Measurements from ENCODE around the gene GPD2.
A peak's percentile ranks its signal among the peaks of the same experiment; 100 is the strongest.

The GPD2 gene

DNA sequence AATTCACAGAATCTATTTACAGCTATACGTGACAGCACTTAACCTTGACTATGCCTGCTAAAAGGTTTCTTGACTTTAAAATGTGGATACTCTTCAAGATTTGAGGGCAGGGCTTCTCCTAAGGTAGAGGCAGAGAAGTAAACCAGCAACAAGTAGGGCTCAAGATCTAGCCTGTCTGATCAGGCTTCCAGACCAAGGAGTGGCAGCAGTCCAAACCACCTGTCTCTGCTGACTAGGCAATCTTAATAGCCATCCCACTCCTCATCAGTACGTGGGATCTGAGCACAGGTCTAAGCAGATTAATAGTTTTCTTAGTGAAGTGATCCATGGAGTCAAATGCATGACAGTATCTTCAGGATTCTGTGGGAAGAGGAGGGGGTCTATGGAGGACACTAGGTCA, 100.4 kb downstream of the GPD2 start:
- TF ChIP-seq PPARA (CRISPR knock-in tag; IDR thresholded peaks at IDR 0.05; ENCODE audit: borderline replicate concordance) (no peak), TCF4 (CRISPR knock-in tag; IDR thresholded peaks at IDR 0.05; ENCODE audit: borderline replicate concordance) (no peak), SNAI2 (CRISPR knock-in tag; IDR thresholded peaks at IDR 0.05) (no peak), GLIS3 (CRISPR knock-in tag; IDR thresholded peaks at IDR 0.05) (no peak), ZFP3 (CRISPR knock-in tag; IDR thresholded peaks at IDR 0.05) (no peak), ZNF8 (CRISPR knock-in tag; IDR thresholded peaks at IDR 0.05) (no peak), TOX (CRISPR knock-in tag; IDR thresholded peaks at IDR 0.05; ENCODE audit: borderline replicate concordance) (no peak), ZNF565 (CRISPR knock-in tag; conservative IDR thresholded peaks at IDR 0.05; ENCODE audit: low read depth) (no peak), ZFP30 (CRISPR knock-in tag; IDR thresholded peaks at IDR 0.05) (no peak), RARB (CRISPR knock-in tag; IDR thresholded peaks at IDR 0.05) (no peak), ARNTL (CRISPR knock-in tag; IDR thresholded peaks at IDR 0.05; ENCODE audit: borderline replicate concordance, low read depth) (no peak), PATZ1 (CRISPR knock-in tag; IDR thresholded peaks at IDR 0.05; ENCODE audit: borderline replicate concordance) (no peak), ZC3H10 (CRISPR knock-in tag; IDR thresholded peaks at IDR 0.05) (no peak), ESRRG (CRISPR knock-in tag; IDR thresholded peaks at IDR 0.05) (no peak), BACH2 (CRISPR knock-in tag; IDR thresholded peaks at IDR 0.05; ENCODE audit: borderline replicate concordance) (no peak), CREB5 (CRISPR knock-in tag; IDR thresholded peaks at IDR 0.05; ENCODE audit: low read depth) (no peak)
- TF ChIP-seq, protein P1, sequence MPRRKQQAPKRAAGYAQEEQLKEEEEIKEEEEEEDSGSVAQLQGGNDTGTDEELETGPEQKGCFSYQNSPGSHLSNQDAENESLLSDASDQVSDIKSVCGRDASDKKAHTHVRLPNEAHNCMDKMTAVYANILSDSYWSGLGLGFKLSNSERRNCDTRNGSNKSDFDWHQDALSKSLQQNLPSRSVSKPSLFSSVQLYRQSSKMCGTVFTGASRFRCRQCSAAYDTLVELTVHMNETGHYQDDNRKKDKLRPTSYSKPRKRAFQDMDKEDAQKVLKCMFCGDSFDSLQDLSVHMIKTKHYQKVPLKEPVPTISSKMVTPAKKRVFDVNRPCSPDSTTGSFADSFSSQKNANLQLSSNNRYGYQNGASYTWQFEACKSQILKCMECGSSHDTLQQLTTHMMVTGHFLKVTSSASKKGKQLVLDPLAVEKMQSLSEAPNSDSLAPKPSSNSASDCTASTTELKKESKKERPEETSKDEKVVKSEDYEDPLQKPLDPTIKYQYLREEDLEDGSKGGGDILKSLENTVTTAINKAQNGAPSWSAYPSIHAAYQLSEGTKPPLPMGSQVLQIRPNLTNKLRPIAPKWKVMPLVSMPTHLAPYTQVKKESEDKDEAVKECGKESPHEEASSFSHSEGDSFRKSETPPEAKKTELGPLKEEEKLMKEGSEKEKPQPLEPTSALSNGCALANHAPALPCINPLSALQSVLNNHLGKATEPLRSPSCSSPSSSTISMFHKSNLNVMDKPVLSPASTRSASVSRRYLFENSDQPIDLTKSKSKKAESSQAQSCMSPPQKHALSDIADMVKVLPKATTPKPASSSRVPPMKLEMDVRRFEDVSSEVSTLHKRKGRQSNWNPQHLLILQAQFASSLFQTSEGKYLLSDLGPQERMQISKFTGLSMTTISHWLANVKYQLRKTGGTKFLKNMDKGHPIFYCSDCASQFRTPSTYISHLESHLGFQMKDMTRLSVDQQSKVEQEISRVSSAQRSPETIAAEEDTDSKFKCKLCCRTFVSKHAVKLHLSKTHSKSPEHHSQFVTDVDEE (CRISPR knock-in tag; IDR thresholded peaks at IDR 0.05), result no peak
- TF ChIP-seq, protein P2, sequence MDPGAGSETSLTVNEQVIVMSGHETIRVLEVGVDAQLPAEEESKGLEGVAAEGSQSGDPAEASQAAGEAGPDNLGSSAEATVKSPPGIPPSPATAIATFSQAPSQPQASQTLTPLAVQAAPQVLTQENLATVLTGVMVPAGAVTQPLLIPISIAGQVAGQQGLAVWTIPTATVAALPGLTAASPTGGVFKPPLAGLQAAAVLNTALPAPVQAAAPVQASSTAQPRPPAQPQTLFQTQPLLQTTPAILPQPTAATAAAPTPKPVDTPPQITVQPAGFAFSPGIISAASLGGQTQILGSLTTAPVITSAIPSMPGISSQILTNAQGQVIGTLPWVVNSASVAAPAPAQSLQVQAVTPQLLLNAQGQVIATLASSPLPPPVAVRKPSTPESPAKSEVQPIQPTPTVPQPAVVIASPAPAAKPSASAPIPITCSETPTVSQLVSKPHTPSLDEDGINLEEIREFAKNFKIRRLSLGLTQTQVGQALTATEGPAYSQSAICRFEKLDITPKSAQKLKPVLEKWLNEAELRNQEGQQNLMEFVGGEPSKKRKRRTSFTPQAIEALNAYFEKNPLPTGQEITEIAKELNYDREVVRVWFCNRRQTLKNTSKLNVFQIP (CRISPR knock-in tag; IDR thresholded peaks at IDR 0.05; ENCODE audit: borderline replicate concordance, low read depth), result no peak
- TF ChIP-seq, protein P3, sequence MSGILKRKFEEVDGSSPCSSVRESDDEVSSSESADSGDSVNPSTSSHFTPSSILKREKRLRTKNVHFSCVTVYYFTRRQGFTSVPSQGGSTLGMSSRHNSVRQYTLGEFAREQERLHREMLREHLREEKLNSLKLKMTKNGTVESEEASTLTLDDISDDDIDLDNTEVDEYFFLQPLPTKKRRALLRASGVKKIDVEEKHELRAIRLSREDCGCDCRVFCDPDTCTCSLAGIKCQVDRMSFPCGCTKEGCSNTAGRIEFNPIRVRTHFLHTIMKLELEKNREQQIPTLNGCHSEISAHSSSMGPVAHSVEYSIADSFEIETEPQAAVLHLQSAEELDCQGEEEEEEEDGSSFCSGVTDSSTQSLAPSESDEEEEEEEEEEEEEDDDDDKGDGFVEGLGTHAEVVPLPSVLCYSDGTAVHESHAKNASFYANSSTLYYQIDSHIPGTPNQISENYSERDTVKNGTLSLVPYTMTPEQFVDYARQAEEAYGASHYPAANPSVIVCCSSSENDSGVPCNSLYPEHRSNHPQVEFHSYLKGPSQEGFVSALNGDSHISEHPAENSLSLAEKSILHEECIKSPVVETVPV (CRISPR knock-in tag; IDR thresholded peaks at IDR 0.05), result no peak
- peak; percentile 17; the same call in 2 of the 3 replicates for ATAC-seq

DNA sequence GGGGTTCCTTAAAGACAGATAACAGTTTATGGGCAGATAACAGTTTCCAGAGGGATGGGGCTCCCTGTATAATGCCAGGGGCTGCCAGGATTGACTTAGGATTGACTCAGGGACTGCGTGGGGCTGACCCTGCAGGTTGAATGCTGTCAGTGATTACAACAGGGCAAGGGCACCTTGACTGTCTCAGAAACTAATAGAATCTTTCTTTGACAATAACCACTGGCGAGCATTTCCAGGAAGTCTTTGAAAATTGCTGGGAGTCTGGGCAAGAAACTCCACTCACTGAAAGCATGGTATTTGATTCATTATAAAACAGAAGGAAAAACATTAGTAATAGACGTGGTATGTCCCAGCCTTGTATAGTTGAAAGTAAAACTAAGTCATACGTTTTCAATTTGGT, 101.0 kb downstream of the GPD2 start:
- peak; percentile 93 for ATAC-seq
- no peak for TF ChIP-seq ARNTL (CRISPR knock-in tag; IDR thresholded peaks at IDR 0.05; ENCODE audit: borderline replicate concordance, low read depth)
- peak; percentile 81 for TF ChIP-seq ISL1 (CRISPR knock-in tag; IDR thresholded peaks at IDR 0.05)
- TF ChIP-seq, protein P3 (CRISPR knock-in tag; IDR thresholded peaks at IDR 0.05), result no peak
- TF ChIP-seq, protein P1 (CRISPR knock-in tag; IDR thresholded peaks at IDR 0.05), result no peak
- TF ChIP-seq TCF4 (CRISPR knock-in tag; IDR thresholded peaks at IDR 0.05; ENCODE audit: borderline replicate concordance), result no peak

All from SK-N-SH treated with all-trans-retinoic acid at 6 μM for 48 hours (cell line).